Uterus (tissue), 2 donors: ENCODE results near the gene OPTC.

ENCODE experiments used
- CTCF ChIP-seq, 4 experiments: fragments of 200-600 bp in 2 of 4; fragments of 450-650 bp in 2 of 4; sonication (generic) in 2 of 4; IDR thresholded peaks; one replicate each; pipeline ENCODE4 v1.5.1; 2016 to 2019; ENCODE audit warnings: antibody characterized with exemption in 4 of 4, mild to moderate bottlenecking in 2 of 4, moderate library complexity in 1 of 4
- POLR2A ChIP-seq, 2 donors: fragments of 450-650 bp; IDR thresholded peaks; one replicate each; pipeline ENCODE4 v1.6.1; 2016; ENCODE audit warnings: antibody characterized with exemption in 2 of 2, mild to moderate bottlenecking in 1 of 2, moderate library complexity in 1 of 2

- TF ChIP-seq CTCF (IDR thresholded peaks at IDR 0.05) (no peak), POLR2A (IDR thresholded peaks at IDR 0.05) (no peak)
Measured at GRCh38 chr1:203500279-203500678, 6.3 kb downstream of the OPTC start.
